ENCODE data around the gene KBTBD2.

DNA sequence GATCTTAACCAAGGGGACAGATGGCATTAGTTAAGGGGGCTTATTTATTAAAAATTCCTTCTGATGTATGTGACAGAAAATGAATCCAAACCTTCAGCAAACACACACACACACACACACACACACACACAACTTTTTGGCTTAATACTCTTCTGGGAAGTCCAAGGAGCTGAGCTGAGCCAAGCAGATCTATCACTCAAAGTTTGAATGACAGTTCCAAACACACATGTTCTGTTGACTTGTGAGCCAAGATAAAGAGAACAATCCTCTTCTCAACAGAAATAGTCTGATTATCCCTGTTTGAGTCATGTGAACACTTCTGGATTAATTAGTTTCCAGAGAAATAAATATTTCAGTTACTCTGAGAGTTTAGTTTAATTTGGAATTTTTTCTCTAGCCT lies 31.5 kb downstream of the KBTBD2 start:
- TF ChIP-seq, protein P1, sequence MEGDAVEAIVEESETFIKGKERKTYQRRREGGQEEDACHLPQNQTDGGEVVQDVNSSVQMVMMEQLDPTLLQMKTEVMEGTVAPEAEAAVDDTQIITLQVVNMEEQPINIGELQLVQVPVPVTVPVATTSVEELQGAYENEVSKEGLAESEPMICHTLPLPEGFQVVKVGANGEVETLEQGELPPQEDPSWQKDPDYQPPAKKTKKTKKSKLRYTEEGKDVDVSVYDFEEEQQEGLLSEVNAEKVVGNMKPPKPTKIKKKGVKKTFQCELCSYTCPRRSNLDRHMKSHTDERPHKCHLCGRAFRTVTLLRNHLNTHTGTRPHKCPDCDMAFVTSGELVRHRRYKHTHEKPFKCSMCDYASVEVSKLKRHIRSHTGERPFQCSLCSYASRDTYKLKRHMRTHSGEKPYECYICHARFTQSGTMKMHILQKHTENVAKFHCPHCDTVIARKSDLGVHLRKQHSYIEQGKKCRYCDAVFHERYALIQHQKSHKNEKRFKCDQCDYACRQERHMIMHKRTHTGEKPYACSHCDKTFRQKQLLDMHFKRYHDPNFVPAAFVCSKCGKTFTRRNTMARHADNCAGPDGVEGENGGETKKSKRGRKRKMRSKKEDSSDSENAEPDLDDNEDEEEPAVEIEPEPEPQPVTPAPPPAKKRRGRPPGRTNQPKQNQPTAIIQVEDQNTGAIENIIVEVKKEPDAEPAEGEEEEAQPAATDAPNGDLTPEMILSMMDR (IDR thresholded peaks at IDR 0.05): no peak
- TF ChIP-seq POLR2A (IDR thresholded peaks at IDR 0.05): no peak
